GM04503 (cell line): ENCODE results near the gene CFAP92.

Source experiments
- DNase-seq: peaks from one replicate; pipeline ENCODE4 v3.0.0-alpha.2; 2012; ENCODE audit warnings: low read depth

The CFAP92 gene

DNA sequence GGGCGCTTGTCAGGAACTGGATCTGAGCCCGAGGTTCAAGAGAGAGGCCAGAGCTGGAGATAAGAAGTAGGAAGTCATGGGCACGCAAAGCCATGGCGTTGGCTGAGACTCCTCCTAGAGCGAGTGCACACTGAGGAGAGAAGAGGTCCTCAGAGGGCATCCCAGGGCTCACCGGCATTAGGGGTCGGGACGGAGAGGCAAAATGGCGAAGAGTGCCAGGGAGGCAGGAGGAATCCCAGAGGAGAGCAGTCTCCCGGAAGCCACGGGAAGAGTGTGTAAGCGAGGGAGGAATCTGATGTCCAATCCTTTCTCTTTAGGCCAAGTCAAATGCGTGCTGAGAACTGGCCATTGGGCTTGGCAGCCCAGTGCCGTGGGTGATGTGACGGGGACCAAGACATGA lies 31.2 kb upstream of the CFAP92 start:
- no peak for DNase-seq

DNA sequence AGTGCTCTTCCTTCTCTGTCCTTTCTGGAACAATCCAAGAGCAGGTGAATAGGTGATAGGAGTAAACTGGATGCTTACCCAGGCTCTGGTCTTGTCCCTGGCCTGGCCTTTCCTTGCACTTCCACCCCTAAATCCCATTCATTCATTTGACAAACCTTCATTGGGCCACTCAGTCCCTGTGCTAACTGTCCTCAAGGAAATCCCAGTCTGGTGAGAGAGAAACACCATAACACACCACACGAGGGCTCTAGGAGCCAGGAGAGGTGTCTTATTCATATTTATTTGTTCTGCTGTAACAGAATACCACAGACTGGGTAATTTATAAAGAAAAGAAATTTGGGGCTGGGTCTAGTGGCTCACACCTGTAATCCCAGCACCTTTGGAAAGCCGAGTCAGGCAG lies 30.0 kb upstream of the CFAP92 start:
- DNase-seq, result no peak

DNA sequence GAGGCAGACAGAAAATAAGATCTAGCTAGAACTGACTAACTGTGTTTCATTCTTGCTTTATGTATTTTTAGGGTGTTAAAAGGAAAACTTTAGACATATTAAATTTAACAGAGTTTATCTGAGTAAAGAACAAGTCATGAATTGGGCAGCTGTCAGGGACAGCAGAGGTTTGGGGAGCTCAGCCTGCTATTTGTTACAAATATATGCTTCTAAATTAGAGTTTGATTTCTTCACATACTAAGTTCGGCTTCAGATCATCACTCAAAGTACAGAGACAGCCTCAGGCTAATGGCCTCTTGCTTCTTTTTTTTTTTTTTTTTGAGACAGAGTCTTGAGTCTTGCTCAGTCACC lies 29.1 kb upstream of the CFAP92 start:
- no peak for DNase-seq

DNA sequence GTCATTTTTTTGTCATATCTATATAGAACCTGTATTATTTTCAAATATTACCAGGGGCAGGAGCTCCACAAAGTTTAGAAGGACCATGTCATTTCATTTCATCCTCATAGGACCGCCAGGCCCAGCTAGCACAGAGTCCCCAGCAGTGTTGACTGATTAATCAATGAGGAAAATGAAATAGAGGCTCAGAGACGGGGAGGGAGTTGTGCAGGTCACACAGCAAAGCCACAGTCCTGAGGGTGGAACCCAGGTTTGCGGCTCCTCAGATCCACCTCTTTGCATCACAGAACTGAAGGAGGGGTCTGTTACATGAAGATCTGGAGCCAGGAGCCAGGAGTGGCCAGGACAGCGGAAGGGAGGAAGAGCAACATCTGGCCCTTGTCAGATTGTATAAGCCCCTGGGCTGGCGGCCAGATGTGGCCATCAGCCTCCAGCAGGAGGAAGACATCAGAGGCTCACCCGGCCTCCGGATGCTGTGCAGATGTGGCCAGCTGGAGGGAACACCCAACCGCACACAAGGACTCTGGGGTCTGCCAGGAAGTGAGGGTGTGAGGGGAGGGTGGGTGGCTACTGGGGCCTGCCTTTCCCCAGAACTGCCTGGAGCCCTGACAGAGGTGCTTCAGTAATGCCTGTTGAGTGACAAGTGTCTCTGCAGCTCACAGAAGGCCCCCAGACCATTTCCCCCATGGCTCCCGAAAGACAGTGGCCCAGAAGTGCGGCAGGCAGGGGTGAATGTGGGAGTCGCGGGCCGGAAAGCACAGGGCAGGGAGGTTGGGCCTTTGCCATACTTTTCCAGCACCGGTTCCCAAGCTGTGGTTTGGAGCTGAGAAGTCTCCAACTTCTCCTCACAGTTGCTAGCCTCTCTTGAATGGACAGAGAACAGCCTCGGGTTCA lies 28.5 kb upstream of the CFAP92 start:
- no peak for DNase-seq

DNA sequence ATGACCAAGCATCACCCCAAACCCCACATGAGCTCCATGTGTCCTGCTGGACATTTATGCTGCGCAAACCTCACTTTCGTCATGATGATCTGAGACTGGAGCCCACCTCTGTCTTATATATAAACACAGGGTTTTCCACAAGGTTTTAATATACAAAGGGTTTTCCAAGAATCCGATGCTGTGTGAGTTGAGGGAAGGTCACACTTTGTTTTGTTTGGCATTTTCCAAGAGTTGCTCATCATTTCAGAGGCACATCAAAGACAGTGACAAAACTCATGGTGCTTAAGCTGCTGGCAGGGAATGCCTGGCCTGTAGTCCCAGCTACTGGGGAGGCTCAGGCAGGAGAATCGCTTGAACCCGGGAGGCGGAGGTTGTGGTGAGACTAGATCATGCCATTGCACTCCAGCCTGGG lies 27.3 kb upstream of the CFAP92 start:
- no peak for DNase-seq

DNA sequence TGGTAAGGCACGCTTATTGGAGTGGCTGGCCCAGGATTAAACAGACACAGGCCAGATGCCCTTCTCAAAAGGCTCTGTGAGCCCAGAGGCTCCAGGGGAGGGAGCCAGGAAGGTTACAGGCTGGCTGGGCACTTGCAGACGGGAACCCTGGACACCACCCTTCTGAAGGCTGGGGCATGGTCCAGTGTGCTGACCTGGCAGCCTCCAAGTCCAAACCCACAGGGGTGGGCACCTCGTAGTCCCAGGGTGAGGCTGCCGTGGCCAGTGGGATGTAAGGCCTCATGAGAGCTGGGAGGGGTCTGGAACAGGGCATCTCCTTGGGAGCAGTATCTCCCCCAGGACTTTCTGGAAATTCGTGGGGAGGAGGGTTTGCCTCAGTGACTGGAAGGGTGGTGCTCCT lies 26.8 kb upstream of the CFAP92 start:
- DNase-seq, result no peak

DNA sequence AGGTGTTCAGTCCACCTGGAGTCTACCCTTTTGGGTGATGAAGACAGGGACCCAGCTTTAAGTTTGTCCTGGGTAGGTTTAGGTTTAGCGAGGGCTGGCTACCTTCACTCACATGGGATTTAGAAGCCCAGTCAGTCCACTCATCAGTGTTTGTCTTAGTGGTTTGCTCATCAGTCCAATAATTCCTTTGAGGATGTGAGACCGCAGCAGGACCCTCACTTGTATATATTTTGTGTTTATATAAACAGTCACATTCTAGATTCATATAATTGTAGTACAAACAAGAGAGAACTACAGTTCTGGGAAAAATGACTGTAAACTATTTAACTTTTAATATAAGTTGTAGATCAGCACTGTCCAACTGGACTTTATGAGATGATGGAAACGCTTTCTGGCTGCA lies 25.4 kb upstream of the CFAP92 start:
- no peak for DNase-seq

DNA sequence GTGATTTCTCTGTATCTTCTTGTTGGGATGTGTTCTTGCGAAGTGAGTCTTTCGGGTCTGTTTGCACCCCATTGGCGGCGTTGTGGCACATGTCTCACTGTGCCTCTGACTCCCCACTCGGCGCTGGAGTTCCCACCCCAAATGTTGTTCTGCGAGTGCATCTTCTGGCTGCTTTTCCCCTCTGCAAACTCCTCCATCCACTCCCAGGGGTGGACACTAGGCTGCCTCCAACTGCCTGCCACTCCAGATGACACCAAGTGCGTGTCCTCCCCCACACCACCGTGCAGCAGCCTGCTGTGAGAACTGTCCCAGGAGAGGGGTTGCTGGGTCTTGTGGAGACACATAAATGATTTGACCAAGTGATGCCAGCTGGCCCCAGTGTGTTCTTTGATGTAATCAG lies 24.9 kb upstream of the CFAP92 start:
- DNase-seq, result no peak

DNA sequence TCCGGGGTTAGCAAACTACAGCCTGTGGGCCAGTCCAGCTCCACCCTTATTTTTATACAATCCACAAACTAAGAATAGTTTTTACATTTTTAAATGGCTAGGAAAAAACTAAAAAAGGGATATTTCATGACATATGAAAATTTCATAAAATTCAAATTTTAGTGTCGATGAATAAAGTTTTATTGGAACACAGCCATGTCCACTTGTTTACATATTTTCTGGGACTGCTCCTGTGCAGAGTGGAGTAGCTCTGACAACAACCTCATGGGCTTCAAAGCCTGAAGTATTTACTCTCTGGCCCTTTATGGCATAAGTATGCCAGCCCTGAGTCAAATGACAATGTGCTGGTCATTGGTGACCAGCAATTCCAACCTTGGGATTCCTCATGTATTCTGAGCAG lies 24.4 kb upstream of the CFAP92 start:
- no peak for DNase-seq

DNA sequence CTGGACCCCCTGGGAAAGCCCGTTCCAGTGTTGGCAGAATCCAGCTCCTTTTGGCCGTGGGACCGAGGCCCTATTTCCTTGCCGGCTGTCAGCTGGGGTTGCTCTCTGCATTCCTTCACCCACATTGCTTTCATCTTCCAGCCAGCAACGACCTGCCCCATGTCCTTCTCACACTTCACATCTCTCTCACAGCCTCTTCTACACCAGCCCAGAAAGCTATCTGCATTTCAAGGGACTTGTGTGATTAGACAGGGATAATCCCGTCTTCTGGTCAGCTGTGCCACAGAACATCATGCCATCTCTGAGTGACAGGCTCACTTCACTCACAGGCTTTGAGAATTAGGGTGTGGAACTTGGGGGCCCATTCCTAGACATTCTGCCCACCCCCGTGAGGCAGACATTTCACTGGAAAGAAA lies 23.6 kb upstream of the CFAP92 start:
- DNase-seq, result no peak

DNA sequence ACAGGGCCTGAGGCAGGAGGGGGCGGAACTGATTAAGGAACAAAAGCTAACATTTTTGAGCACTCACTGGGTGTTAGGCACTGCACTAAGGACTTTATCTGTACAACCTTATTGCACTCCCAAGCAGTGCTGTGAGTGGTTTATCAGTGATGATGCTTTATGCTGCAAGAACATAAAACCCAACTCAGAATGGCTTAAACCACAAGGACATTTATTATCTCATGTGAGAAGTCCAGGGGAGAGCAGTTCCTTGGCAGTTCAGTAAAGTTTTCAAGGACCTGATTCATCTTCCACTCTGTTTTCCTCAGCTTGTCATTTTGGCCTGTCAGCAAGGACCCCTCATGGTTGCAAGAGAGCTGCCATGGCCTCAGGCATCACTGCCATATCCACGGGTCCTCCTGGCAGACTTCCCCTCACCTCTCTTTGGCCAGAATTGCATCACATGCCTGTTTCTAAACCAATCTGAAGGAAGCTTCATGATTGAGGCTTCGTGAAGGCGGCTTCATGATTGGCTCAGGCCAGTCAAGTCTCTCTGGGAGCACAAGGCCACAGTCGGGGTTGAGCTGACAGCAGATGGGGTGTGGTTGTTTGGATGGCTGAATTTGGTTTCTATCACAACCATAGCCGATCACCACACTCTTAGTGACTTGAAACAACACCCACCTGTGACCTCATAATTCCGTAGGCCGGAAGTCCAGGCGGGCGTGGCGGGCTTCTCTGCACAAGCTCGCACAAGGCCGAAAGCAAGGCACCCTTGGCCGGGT lies 23.0 kb upstream of the CFAP92 start:
- no peak for DNase-seq

DNA sequence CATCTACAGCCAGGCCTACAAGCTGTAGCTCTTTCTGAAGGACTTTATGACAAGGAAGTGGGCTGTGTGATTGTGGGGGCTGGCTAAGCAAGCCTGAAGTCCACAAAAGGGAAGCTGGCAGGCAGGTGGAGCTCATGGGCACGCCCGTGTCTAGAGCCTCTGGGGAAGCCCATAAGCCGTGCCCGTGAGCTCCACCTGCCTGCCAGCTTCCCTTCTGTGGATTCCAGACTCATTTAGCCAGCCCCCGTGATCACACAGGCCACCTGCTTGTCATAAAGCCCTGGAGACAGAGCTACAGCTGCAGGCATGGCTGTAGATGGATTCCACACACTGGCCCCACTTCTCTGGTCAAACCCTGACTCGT lies 22.5 kb upstream of the CFAP92 start:
- DNase-seq, result no peak

DNA sequence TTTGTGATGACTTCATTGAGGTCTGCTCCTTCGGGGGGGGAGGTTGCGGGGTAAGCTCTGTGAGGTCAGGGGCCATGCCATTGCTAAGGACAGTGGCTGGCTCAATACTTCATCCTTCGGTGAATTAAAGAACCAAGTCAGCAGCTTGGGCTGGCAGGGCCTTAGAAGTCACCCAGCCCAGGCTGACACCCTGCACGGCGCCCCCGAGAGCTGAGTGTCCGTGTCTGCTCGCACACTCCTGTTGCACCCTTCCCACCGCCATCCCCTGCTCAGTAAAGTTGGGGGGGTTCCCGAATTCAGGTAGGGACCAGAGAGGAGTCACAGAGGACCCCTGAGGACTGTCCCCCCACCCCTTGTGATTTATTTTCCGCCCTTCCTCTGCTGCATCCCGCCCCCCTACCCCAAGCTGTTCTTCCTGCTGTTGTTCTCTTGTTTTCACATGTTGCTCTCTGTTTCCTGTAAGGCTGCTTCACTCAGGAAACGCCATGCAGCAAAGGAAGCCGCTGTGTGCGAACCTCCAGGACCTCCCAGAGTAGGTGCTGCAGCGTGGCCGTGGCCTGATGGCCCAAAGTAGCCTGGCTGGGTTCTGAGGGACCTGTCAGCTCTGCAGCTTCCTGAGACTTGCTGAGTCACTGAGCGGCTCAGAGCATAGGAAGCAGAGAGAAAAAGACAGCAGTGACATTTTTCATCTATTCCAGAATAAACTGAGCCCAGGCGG lies 21.7 kb upstream of the CFAP92 start:
- DNase-seq, result no peak

DNA sequence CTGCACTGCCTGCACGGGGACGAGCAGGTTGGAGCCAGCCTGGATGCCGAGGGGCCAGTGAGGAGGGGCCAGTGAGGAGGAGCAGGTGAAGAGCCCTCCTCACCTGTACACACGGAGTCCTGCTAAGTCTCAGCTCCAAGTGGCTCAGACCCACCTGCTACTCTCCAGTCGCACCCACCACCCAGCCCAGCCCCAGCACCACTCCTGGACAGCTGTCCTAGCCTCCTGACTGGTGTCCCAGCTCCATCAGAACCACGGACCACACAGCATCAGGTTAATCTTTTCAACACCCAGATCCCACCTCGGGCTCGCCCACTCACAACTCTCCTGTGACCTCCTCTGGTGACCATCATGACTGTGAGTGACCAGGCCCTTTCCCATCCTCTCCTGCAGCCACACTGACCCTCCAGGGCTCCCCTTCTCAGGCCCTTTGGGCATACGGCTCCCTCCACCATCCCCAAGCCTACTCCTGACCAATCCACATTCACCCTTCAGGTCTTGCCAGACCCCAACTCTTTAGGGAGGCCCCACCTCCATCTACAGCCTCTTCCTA lies 21.0 kb upstream of the CFAP92 start:
- DNase-seq, result no peak

DNA sequence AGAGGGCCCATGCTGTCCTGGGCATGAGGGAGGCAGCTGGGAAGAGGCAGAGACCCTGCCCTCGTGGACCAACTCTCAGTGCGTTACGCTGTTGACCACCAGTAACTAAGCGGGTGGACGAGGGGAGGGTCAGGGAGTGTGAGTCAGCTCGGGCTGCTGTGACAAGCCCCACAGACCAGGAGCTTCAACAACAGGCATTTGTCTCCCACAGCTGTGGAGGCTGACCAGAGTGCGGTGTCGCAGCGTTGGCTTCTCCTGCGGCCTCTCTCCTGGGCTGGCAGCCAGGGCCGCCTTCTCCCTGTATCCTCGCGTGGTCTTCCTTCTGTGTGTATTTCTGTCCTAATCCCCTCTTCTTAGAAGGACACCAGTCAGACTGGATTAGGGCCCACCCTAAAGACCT lies 20.3 kb upstream of the CFAP92 start:
- DNase-seq, result no peak

DNA sequence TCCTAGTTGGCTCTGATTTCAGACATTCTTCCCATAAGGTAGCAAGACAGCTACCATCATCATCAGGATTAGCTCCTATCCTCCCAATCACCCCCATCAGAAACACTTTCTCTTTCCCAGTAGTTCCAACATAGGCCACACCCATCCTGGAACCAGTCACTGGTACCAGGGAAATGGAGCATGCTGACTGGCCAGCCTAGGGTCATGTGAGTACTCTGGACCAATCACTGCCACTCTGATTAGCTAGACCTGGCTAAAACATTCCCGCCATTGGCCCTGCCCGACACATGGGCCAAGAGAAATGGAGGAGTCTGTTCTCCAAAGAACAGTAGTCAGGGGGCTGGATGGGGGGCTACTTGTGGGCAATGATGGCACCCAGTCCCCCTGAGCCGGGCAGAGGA lies 19.6 kb upstream of the CFAP92 start:
- DNase-seq, result no peak

DNA sequence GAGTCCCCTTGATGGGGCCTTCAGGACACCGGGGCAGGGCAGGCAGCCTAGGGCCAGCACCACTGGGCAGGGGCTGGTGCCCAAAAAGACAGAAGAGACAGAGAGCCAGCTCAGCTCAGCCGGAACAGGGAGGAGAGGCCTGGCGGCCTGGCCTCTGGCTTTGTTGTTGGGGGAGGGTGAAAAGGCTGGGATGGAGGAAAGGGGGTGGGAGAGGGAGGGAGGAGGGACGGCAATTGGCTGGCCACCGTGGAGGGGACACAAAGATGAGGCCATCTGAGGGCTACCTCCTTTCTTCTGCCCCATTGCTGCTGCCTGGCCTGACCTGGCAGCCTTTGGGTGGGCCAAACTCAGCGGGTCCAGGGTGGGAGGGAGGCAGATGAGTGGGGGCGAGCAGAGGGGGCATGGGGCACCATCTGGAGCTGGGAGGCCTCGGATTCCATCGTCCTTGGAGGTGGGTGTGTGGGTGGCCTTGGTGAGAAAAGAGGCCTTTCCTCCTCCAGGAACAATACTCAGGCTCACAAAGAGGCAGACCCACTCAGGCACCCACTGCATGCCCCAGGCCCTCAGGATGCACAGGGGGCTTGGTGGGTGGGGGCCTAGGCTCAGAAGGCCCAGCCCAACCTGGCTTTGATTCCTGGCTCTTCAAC lies 16.6 kb upstream of the CFAP92 start:
- no peak for DNase-seq

DNA sequence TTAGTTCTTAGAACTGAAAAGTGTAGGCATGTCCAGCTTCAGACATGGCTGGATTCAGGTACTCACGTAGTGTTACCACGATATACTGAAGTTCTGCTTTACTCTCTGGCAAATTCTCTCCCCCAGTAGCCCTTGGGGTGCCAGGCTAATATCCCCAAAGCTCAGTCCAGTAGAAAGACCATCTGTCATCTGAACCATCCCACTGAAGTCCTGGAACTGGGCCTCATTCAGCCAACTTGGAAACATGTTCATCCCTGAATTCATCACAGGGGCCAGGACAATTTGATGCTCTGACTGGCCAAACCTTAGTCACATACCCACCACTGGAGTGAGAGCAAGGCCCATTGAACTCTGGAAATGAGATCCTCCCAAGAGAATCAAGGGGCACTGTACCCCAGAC lies 15.4 kb upstream of the CFAP92 start:
- DNase-seq, result no peak

DNA sequence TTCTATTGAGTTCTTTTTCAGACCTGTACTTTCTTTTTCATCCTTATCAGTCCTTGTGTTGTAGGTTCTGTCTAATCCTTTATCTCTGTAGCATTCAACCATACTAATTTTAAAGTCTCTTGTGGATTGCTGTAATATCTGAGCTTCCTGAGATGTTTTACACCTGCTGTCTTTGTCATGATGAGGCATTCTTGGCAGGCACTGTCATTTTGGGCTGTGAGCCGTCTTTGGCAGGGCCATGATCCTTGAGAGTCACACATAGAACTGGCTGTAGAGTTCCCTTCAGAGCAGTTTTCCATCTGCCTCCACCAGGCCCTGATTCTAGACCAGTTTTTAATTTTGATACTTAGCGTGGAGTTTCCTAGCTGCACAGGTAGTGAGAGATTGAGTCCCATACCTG lies 13.9 kb upstream of the CFAP92 start:
- DNase-seq, result no peak

DNA sequence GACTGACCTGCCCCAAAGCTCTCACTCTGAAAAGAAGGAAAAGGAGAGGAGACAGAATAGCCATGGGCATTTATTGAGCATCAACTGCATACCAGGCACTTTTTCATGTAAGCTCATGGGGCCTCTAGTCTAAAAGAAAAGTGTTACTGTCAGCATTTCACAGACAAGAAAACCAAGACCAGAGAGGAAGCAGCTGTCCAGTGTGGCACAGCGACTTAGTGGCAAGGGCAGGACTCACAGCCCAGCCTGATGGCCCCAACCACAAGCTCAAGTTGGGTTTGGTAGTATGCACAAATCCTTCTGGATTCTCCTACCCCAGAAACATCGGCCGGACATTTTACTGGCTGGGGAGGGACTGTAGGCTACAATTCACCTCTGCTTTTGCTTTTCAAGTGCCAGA lies 13.0 kb upstream of the CFAP92 start:
- DNase-seq, result no peak

DNA sequence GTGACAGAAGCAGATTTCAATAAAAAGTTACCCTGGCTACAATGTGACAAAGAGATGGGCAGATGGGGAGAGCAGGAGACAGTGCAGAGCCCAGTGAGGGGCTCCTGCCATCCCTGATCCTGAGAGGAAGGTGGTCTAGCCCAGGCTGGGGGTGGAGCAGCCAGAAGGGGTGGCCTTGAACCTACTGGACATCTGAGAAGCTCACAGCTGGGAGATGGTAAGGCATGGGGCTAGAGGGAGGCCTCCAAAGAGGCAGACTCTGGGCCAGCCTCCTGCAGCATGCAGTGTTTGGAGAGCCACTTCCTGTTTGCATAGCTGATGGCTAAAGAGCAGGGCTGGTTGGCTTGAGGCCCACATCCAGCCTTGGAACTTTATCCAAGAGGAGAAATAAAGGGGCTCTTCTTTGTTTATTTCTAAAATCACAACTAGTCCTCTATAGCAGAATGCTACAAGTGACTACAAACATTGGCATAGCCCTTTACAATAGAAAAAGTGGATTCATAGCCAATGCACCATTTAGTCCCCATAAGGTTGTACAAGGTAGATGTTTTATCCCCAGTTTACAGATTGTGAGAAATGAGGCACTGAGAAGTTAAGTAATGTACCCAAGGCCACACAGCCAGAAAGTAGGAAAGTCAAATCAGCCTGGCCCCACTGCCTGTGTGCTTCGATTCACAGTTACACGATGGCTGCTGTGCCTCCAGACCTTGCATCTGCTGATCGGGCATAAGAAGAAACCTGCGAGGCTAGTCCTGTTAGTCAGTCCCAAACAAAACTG lies 11.8 kb upstream of the CFAP92 start:
- no peak for DNase-seq
